ENCODE data around the gene BLOC1S1. TPM values are rescaled to one million over a fixed set of nuclear protein-coding genes. Genes with fewer than 3 reads are reported as not detected.

Gene BLOC1S1
- total RNA-seq, 4 donors from 2014 or later, result 255 to 434 (median 300) TPM

DNA sequence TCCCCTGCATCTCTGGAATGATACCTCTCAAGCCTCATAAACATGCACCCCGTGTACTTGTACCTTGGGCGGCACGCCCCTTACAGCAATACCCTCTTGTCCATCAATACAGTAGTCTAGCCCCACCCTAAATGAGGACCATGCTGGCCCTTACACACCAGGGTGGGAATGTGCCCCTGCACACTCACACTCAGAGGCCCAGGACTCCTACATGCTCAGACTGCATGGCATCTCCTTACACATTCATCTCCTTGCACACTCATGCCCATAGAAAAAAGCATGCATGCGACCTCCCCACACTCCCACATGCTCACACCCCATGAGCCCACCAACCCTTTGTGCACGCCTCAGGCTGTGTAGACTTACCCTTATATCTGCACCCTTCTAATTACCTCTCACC lies 30.2 kb upstream of the BLOC1S1 start:
- Histone ChIP-seq H3K36me3 (peaks cover 0 to 36% of the 10 kb centered on the region in 2 donors), H3K27me3 (no peaks in the 10 kb centered on the region), H3K9me3 (no peaks in the 10 kb centered on the region), H3K4me3 (no peak overlapping the region), H3K27ac (no peak overlapping the region), H3K4me1 (peaks cover 7 to 17% of the 10 kb centered on the region in 2 donors)
- no peak for ATAC-seq
- TF ChIP-seq POLR2A (IDR thresholded peaks at IDR 0.05), result no peak
- TF ChIP-seq, protein P1, sequence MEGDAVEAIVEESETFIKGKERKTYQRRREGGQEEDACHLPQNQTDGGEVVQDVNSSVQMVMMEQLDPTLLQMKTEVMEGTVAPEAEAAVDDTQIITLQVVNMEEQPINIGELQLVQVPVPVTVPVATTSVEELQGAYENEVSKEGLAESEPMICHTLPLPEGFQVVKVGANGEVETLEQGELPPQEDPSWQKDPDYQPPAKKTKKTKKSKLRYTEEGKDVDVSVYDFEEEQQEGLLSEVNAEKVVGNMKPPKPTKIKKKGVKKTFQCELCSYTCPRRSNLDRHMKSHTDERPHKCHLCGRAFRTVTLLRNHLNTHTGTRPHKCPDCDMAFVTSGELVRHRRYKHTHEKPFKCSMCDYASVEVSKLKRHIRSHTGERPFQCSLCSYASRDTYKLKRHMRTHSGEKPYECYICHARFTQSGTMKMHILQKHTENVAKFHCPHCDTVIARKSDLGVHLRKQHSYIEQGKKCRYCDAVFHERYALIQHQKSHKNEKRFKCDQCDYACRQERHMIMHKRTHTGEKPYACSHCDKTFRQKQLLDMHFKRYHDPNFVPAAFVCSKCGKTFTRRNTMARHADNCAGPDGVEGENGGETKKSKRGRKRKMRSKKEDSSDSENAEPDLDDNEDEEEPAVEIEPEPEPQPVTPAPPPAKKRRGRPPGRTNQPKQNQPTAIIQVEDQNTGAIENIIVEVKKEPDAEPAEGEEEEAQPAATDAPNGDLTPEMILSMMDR (IDR thresholded peaks at IDR 0.05 in 4 of 5, conservative IDR thresholded peaks at IDR 0.05 in 1 of 5), result no peak
- no peak for DNase-seq
- in situ Hi-C loops (cut with MboI; ENCODE audit: low sequenced_read_pairs in 4 of 4) (no loop called here), intact Hi-C loops (cut with DNase I; ENCODE audit: low total_unique reads) (loop anchor here (1.0 kb wide), 1 partner anchor 12 kb away; no protein-coding TSS in a partner anchor)

DNA sequence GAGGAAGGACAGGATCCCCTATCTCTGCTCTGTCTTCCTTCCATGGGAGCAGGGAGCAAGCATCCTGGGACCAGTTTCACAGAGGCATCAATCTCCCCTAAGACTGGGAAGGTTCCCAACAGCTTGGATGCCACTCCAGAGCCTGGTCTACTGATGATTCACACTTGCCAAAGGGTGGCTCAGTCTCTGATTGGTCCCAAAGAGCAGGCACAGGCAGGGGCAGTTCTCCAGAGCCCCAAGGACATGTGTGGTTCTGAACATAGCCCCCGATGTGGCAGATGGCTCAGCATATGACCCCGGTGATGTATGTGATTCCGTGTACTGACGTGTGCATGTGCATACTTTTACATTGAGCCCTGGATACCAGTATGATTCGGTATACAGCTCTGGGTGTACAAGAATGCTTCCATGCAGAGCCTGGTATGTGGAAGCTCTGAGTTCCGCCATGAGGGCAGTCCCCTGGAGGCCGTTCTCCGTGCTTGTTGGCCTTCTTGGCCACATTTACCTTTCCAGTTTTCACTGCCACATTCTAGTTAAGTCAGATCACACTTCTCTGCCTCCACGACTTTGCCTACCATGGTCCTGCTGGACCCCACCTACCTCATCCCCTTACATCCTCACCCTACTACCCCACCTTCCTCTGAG lies 29.4 kb upstream of the BLOC1S1 start:
- TF ChIP-seq, protein P1 (IDR thresholded peaks at IDR 0.05 in 4 of 5, conservative IDR thresholded peaks at IDR 0.05 in 1 of 5), result no peak
- TF ChIP-seq POLR2A (IDR thresholded peaks at IDR 0.05), result no peak
- peaks cover 0 to 42% of the 10 kb centered on the region in 2 donors for H3K36me3 ChIP-seq
- in situ Hi-C loops (cut with MboI; ENCODE audit: low sequenced_read_pairs in 4 of 4), result no loop called here

DNA sequence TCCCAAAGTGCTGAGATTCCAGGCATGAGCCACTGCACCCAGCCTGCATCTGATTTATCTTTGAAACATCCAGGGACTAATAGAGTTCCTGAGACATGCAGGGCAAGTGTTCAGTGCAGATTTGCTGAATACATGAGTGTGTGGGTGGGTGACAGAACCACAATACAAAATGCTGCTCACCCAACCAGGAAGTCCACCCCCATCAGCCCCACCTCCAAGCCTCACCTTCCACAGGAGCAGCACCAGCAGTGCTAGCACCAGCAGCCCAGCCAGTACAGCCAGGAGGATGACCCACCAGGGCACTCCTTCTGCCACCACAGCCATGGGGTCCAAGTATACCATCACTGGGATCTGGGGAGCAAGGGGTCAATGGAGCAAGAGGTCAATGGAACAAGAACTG lies 28.1 kb upstream of the BLOC1S1 start:
- DNase-seq, result no peak
- Histone ChIP-seq H3K9me3 (no peaks in the 10 kb centered on the region), H3K4me3 (no peak overlapping the region), H3K27ac (peak overlapping the region in 1 of 4 donors; percentile 27), H3K4me1 (peaks cover 0 to 2% of the 10 kb centered on the region in 2 donors), H3K27me3 (no peaks in the 10 kb centered on the region), H3K36me3 (peaks cover 0 to 54% of the 10 kb centered on the region in 2 donors)
- intact Hi-C loops (cut with DNase I; ENCODE audit: low total_unique reads), result no loop called here
- no peak for TF ChIP-seq POLR2A (IDR thresholded peaks at IDR 0.05)
- TF ChIP-seq, protein P1 (IDR thresholded peaks at IDR 0.05 in 4 of 5, conservative IDR thresholded peaks at IDR 0.05 in 1 of 5), result no peak
- in situ Hi-C loops (cut with MboI; ENCODE audit: low sequenced_read_pairs in 4 of 4), result no loop called here
- no peak for ATAC-seq

More for the DNA sequence above, 29.4 kb upstream of the BLOC1S1 start:
- Histone ChIP-seq H3K27ac (no peak overlapping the region), H3K4me1 (peaks cover 4 to 10% of the 10 kb centered on the region in 2 donors), H3K9me3 (no peaks in the 10 kb centered on the region), H3K27me3 (no peaks in the 10 kb centered on the region), H3K4me3 (no peak overlapping the region)
- intact Hi-C loops (cut with DNase I; ENCODE audit: low total_unique reads), result loop anchor here (1.0 kb wide), 1 partner anchor 11 kb away; no protein-coding TSS in a partner anchor
- ATAC-seq, result no peak
- DNase-seq, result no peak

DNA sequence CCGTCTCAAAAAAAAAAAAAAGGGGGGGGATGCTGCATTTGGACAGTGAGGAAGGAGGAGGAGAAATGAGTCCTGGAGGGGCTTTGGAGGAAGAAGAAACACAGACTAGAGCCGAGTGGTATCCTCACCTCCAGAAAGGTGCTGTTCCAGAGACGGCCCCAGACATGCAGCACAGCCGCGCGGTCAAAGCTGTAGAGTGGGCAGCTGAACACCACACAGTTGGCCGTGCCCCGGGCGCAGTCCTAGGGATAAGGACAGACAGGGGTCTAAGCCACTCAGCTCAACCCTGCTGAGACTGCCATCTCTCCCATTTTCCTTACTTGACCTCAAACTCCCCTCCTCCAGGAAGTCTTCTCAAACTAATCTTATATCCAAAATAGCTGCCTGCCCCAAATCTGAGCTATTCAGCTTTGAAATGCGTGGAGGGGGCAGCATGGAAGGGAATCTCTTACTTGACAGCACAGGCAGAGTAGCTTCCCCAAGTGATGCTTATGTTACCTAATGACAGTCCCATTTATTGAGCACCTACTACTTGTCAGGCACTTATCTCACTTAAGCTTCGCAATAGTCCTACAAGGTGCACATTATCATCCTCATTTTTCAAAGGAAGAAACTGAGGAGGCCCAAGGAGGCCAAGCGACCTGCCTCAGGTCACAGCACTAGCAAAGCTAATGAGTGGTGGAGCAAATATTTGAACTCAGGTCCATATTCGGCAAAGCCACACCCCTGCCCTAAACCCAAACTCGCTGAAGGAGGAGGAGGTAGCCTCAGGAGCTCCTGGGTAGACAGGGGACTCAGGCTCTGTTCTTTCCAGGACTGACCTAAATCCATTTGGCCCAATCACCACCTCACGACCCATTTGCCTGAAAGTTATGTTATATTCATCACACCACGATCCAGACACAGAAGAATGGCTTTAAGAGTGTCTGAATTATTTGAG lies 26.9 kb upstream of the BLOC1S1 start:
- in situ Hi-C loops (cut with MboI; ENCODE audit: low sequenced_read_pairs in 4 of 4) (no loop called here), intact Hi-C loops (cut with DNase I; ENCODE audit: low total_unique reads) (no loop called here)
- Histone ChIP-seq H3K27me3 (no peaks in the 10 kb centered on the region), H3K9me3 (no peaks in the 10 kb centered on the region), H3K4me1 (no peaks in the 10 kb centered on the region), H3K27ac (peak overlapping the region in 2 of 4 donors; percentile 9 to 14), H3K4me3 (no peak overlapping the region), H3K36me3 (peaks cover 0 to 66% of the 10 kb centered on the region in 2 donors)
- no peak for TF ChIP-seq POLR2A (IDR thresholded peaks at IDR 0.05)
- TF ChIP-seq, protein P1 (IDR thresholded peaks at IDR 0.05 in 4 of 5, conservative IDR thresholded peaks at IDR 0.05 in 1 of 5), result no peak
- no peak for ATAC-seq
- DNase-seq, result no peak

Measured in gastrocnemius medialis (tissue), 4 donors.